ENCODE results near the gene CIART. TPM values are rescaled to one million over a fixed set of nuclear protein-coding genes. Genes with fewer than 3 reads are reported as not detected.
A peak's percentile ranks its signal among the peaks of the same experiment; 100 is the strongest.

CIART gene
- total and polyA plus RNA-seq, 2 of the 8 experiments (the other 6 are each of a cell fraction or from before 2014, with no cell fraction given): 9.6 to 33.3 TPM

- H3K79me2 ChIP-seq (ENCODE audit: control insufficient read depth in 1 of 2, insufficient read depth in 2 of 2, low read length in 2 of 2): peaks cover 4 to 25% of the 10 kb centered on the region in 2 experiments
- peak within 1 kb of the TSS; percentile 81 for H4K8ac ChIP-seq (ENCODE audit: extremely low read depth, insufficient read depth, low read length)
- H4K5ac ChIP-seq (ENCODE audit: insufficient read length, low read depth, low read length): peak within 1 kb of the TSS; percentile 64
- H3K9ac ChIP-seq (replicated peaks in 1 of 4; ENCODE audit: extremely low read depth in 1 of 4, low read depth in 3 of 4, low read length in 3 of 4): peak within 1 kb of the TSS; percentile 67 to 83 (median 79)
- peaks cover 0 to 20% (median 14%) of the 10 kb centered on the region in 4 experiments; a peak in 6 of 7 replicates for H3K4me1 ChIP-seq (replicated peaks in 1 of 4; ENCODE audit: control insufficient read depth in 3 of 4, insufficient read depth in 4 of 4, low read length in 3 of 4)
- H2BK5ac ChIP-seq (ENCODE audit: low read depth, low read length): peak within 1 kb of the TSS; percentile 98
- peak within 1 kb of the TSS; percentile 7 for H3K23ac ChIP-seq (ENCODE audit: insufficient read length)
- ChIA-PET CTCF (ENCODE audit: partially characterized antibody) (interaction anchor here (2.5 to 17.5 kb wide), 2 partner anchors 18 to 32 kb away, joined by 9 to 326 read pairs; partner anchors contain the start of genes APH1A, C1orf54 and CIART), POLR2A (ENCODE audit: partially characterized antibody) (interaction anchor here (0.8 to 19.4 kb wide), 20 partner anchors 8 to 724 kb away, joined by 3 to 535 read pairs (median 6); partner anchors contain the start of genes ANP32E, ANXA9, APH1A and C1orf54)
- H3K4me3 ChIP-seq (ENCODE audit: extremely low read depth in 1 of 4, insufficient read depth in 2 of 4, low read depth in 3 of 4, low read length in 4 of 4): peak within 1 kb of the TSS; percentile 70 to 82 (median 80)
- peak within 1 kb of the TSS; percentile 96; the same call in 1 of the 2 replicates for H2BK20ac ChIP-seq (ENCODE audit: low read length)
- H2AK5ac ChIP-seq (ENCODE audit: low read depth, low read length): peak within 1 kb of the TSS; percentile 99
- peak within 1 kb of the TSS; percentile 95 for H3K27ac ChIP-seq (ENCODE audit: low read depth, low read length)
- no peaks in the 10 kb centered on the region for H3K9me3 ChIP-seq (ENCODE audit: insufficient read depth in 2 of 2, low read depth in 1 of 2, low read length in 1 of 2)
- peak within 1 kb of the TSS; percentile 89 for H3K14ac ChIP-seq (ENCODE audit: insufficient read length)
- H3K27me3 ChIP-seq (replicated peaks in 1 of 4; ENCODE audit: control insufficient read depth in 3 of 4, extremely low read depth in 1 of 4, insufficient read depth in 3 of 4, low read length in 3 of 4): no peaks in the 10 kb centered on the region
- peaks cover 36% of the 10 kb centered on the region for H3K23me2 ChIP-seq (ENCODE audit: low read depth, low read length)
- FAIRE-seq: no peak
- H3K36me3 ChIP-seq (ENCODE audit: control insufficient read depth in 2 of 4, insufficient read depth in 4 of 4, low read length in 3 of 4): peaks cover 3 to 20% (median 13%) of the 10 kb centered on the region in 4 experiments; a peak in 7 of 8 replicates
- peak within 1 kb of the TSS; percentile 99 for H2BK12ac ChIP-seq (ENCODE audit: low read depth, low read length)
- H2BK120ac ChIP-seq (replicated peaks; ENCODE audit: low read depth, low read length): peak within 1 kb of the TSS; percentile 97
- peak within 1 kb of the TSS; percentile 100 for H3K18ac ChIP-seq (ENCODE audit: extremely low read depth, low read length)
- H3K4ac ChIP-seq (replicated peaks; ENCODE audit: insufficient read length, low read depth, low read length): peak within 1 kb of the TSS; percentile 95
- H3K56ac ChIP-seq (replicated peaks; ENCODE audit: insufficient read length, low read depth, low read length): peak within 1 kb of the TSS; percentile 67
- peak in 1 of 2 experiments; percentile 68 for DNase-seq (ENCODE audit: low read depth in 1 of 2, low spot score in 2 of 2)
- H3K4me2 ChIP-seq (ENCODE audit: insufficient read depth in 1 of 2, low read depth in 2 of 2, low read length in 2 of 2): peak within 1 kb of the TSS; percentile 78 to 99
- no peak within 1 kb of the TSS for H2AFZ ChIP-seq (ENCODE audit: low read length)
- H2BK15ac ChIP-seq (ENCODE audit: low read length): peak within 1 kb of the TSS; percentile 100
- H3K79me1 ChIP-seq (ENCODE audit: low read depth, low read length): peaks cover 5% of the 10 kb centered on the region; the same call in 1 of the 2 replicates
- WGBS, 2 experiments (ENCODE audit: extremely low coverage in 1 of 2, insufficient coverage in 1 of 2, insufficient read length in 1 of 2, insufficient replicate concordance in 2 of 2, low coverage in 1 of 2, low lambda C conversion rate in 2 of 2, missing lambda C conversion rate in 1 of 2): 3% methylated on average over 13 of the region's 13 CpGs; no CpG with 5 or more reads in 1 of the 2 experiments
- peak within 1 kb of the TSS; percentile 96 for H4K91ac ChIP-seq (replicated peaks; ENCODE audit: insufficient read length, low read length)
- H4K20me1 ChIP-seq (replicated peaks in 1 of 2; ENCODE audit: control insufficient read depth in 1 of 2, insufficient read depth in 2 of 2, low read length in 2 of 2): no peaks in the 10 kb centered on the region
- TF ChIP-seq BACH1 (IDR thresholded peaks at IDR 0.05; ENCODE audit: low read length) (no peak), USF2 (IDR thresholded peaks at IDR 0.05; ENCODE audit: low read length) (no peak), CEBPB (IDR thresholded peaks at IDR 0.05; ENCODE audit: low read depth, low read length) (no peak), EGR1 (IDR thresholded peaks at IDR 0.05; ENCODE audit: borderline replicate concordance, low read depth, low read length) (no peak), NRF1 (IDR thresholded peaks at IDR 0.05; ENCODE audit: low read depth, low read length) (no peak), POLR2A (IDR thresholded peaks at IDR 0.05; ENCODE audit: control extremely low read depth in 1 of 2, low read depth in 2 of 2, low read length in 2 of 2) (peak in 1 of 2 experiments; percentile 23; a peak in 2 of 3 replicates), SP2 (IDR thresholded peaks at IDR 0.05; ENCODE audit: low read length) (no peak), JUND (IDR thresholded peaks at IDR 0.05; ENCODE audit: low read length) (no peak), RNF2 (IDR thresholded peaks at IDR 0.05; ENCODE audit: borderline replicate concordance, low read depth, low read length, missing control alignments, poor library complexity, severe bottlenecking) (no peak)
These were observed 24.4 kb upstream of the CIART start, which contains the start of gene CA14 for GRCh38 chr1:150257624-150258585. Gene CA14, plus strand, starts transcription at chr1:150257774. Its CDS starts 355 bp downstream, at chr1:150258129.
